DOHH2 (cell line): ENCODE data around the gene MAGEA6.
"Not testable (repeated sequence)": the region's sequence is repeated elsewhere in the genome, so short reads cannot be mapped to it uniquely, and the experiment has no call there.

ENCODE experiments used
- EZH2phosphoT487 ChIP-seq: fragments of 200-600 bp; sonication (generic); IDR thresholded peaks from 2 replicates; pipeline ENCODE4 v1.6.1; 2017; ENCODE audit warnings: borderline replicate concordance, mild to moderate bottlenecking, antibody characterized with exemption, low read length, moderate library complexity, mixed read lengths
- TF ChIP-seq, protein P1 (sequence below): fragments of 200-600 bp; sonication (generic); IDR thresholded peaks from one replicate; pipeline ENCODE4 v1.5.1; 2014; ENCODE audit warnings: antibody characterized with exemption, mild to moderate bottlenecking, low read depth, low read length; ENCODE audit not compliant: poor library complexity, severe bottlenecking

DNA sequence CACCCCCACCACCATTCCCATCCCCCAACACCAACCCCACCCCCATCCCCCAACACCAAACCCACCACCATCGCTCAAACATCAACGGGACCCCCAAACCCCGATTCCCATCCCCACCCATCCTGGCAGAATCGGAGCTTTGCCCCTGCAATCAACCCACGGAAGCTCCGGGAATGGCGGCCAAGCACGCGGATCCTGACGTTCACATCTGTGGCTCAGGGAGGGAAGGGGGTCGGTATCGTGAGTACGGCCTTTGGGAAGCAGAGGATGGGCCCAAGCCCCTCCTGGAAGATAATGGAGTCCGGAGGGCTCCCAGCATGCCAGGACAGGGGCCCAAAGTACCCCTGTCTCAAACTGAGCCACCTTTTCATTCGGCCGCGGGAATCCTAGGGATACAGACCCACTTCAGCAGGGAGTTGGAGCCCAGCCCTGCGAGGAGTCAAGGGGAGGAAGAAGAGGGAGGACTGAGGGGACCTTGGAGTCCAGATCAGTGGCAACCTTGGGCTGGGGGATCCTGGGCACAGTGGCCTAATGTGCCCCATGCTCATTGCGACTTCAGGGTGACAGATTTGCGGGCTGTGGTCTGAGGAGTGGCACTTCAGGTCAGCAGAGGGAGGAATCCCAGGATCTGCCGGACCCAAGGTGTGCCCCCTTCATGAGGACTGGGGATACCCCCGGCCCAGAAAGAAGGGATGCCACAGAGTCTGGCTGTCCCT lies 35.2 kb downstream of the MAGEA6 start:
- TF ChIP-seq, protein P1, sequence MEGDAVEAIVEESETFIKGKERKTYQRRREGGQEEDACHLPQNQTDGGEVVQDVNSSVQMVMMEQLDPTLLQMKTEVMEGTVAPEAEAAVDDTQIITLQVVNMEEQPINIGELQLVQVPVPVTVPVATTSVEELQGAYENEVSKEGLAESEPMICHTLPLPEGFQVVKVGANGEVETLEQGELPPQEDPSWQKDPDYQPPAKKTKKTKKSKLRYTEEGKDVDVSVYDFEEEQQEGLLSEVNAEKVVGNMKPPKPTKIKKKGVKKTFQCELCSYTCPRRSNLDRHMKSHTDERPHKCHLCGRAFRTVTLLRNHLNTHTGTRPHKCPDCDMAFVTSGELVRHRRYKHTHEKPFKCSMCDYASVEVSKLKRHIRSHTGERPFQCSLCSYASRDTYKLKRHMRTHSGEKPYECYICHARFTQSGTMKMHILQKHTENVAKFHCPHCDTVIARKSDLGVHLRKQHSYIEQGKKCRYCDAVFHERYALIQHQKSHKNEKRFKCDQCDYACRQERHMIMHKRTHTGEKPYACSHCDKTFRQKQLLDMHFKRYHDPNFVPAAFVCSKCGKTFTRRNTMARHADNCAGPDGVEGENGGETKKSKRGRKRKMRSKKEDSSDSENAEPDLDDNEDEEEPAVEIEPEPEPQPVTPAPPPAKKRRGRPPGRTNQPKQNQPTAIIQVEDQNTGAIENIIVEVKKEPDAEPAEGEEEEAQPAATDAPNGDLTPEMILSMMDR = not testable (repeated sequence)
- TF ChIP-seq EZH2phosphoT487 = not testable (repeated sequence)
